ENCODE measurements around the gene ALS2CL. TPM values are rescaled to one million over a fixed set of nuclear protein-coding genes. Genes with fewer than 3 reads are reported as not detected.

Gene ALS2CL
- polyA plus RNA-seq, 2 of the 4 experiments (the other 2 are of a cell fraction) = 2.3 to 4.0 TPM

DNA sequence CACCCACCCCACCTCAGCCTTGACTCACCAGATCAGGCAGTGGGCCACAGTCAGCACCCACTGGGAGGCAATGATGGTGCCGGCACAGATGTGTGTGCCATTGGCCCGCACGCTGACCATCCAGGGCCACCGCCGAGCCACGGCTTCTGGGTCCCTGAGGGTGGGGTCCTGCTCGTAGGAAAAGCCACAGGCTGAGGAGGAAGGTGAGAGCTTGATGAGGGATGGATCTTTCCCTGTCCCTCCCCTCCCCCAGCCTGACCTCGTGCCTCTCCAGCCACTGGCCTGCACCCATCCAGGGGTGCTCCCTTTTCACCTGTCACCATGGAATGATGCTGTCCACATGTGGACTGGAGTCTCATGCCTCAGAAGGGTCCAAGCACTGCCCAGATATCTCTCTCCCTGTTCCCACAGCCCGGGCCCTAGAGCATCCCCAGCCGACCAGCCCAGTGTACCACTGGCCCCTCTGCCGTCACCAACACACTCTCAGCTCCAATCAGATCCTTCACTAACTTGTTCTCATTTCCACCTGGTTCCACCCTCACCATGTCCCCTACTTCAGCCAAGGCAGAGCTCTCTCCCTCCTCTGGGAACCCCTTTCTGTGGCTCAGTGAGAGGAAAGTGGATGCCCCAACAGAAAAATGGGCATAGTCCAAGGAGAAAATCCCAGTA is 22.2 kb upstream of the ALS2CL start:
- DNase-seq (ENCODE audit: low read depth in 1 of 2, low spot score in 1 of 2) (no peak), FAIRE-seq (no peak), ATAC-seq (no peak)
- no peak overlapping the region for H3K27ac ChIP-seq
- no peak overlapping the region for H3K4me2 ChIP-seq
- CTCF ChIA-PET = interaction anchor here (0.8 to 2.2 kb wide), 3 partner anchors 10 to 151 kb away, joined by 3 to 11 read pairs (median 4); no protein-coding TSS in a partner anchor
- no peaks in the 10 kb centered on the region for H3K9me3 ChIP-seq
- H3K4me1 ChIP-seq = no peaks in the 10 kb centered on the region; the same call in 2 of the 3 replicates
- 88% methylated on average over 11 of the region's 11 CpGs for WGBS (ENCODE audit: missing lambda C conversion rate)
- TF ChIP-seq JUNB (IDR thresholded peaks at IDR 0.05) = no peak
- no peak for TF ChIP-seq TP53 (CRISPR knock-in tag; IDR thresholded peaks at IDR 0.05)
- TF ChIP-seq, protein P1, sequence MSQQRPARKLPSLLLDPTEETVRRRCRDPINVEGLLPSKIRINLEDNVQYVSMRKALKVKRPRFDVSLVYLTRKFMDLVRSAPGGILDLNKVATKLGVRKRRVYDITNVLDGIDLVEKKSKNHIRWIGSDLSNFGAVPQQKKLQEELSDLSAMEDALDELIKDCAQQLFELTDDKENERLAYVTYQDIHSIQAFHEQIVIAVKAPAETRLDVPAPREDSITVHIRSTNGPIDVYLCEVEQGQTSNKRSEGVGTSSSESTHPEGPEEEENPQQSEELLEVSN (IDR thresholded peaks at IDR 0.05; ENCODE audit: borderline replicate concordance, low read depth) = no peak
- no peak for TF ChIP-seq MAFK (IDR thresholded peaks at IDR 0.05; ENCODE audit: partially characterized antibody)
- no peak for TF ChIP-seq FOXS1 (CRISPR knock-in tag; IDR thresholded peaks at IDR 0.05)
- no peak for TF ChIP-seq ZFP36 (IDR thresholded peaks at IDR 0.05; ENCODE audit: borderline replicate concordance, partially characterized antibody)
- no peak for TF ChIP-seq USF2 (IDR thresholded peaks at IDR 0.05)
- TF ChIP-seq PHF8 (IDR thresholded peaks at IDR 0.05; ENCODE audit: borderline replicate concordance, low read depth) = no peak
- TF ChIP-seq, protein P2, sequence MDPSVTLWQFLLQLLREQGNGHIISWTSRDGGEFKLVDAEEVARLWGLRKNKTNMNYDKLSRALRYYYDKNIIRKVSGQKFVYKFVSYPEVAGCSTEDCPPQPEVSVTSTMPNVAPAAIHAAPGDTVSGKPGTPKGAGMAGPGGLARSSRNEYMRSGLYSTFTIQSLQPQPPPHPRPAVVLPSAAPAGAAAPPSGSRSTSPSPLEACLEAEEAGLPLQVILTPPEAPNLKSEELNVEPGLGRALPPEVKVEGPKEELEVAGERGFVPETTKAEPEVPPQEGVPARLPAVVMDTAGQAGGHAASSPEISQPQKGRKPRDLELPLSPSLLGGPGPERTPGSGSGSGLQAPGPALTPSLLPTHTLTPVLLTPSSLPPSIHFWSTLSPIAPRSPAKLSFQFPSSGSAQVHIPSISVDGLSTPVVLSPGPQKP (IDR thresholded peaks at IDR 0.05; ENCODE audit: low read depth, low read length) = no peak
- TF ChIP-seq CBX8 (IDR thresholded peaks at IDR 0.05) = no peak
- TF ChIP-seq ZNF302 (CRISPR knock-in tag; IDR thresholded peaks at IDR 0.05) = no peak
- TF ChIP-seq CEBPB (IDR thresholded peaks at IDR 0.05) = no peak
- no peak for TF ChIP-seq ZSCAN20 (CRISPR knock-in tag; IDR thresholded peaks at IDR 0.05)
- TF ChIP-seq EHF (CRISPR knock-in tag; IDR thresholded peaks at IDR 0.05) = no peak
- TF ChIP-seq CBX2 (IDR thresholded peaks at IDR 0.05; ENCODE audit: borderline replicate concordance, low read depth) = no peak
- no peak for TF ChIP-seq CHD2 (IDR thresholded peaks at IDR 0.05; ENCODE audit: low read length, partially characterized antibody)
- no peak overlapping the region for H3K4me3 ChIP-seq
- POLR2A ChIA-PET = no interaction called here

GRCh38 chr3:46714728-46715506 is 21.4 kb upstream of the ALS2CL start:
- Histone ChIP-seq H3K27ac (no peak overlapping the region), H3K9me3 (no peaks in the 10 kb centered on the region), H3K4me3 (no peak overlapping the region), H3K4me2 (no peak overlapping the region), H3K4me1 (no peaks in the 10 kb centered on the region; the same call in 2 of the 3 replicates)
- ATAC-seq (no peak), FAIRE-seq (no peak), DNase-seq (ENCODE audit: low read depth in 1 of 2, low spot score in 1 of 2) (no peak)
- POLR2A ChIA-PET = no interaction called here
- TF ChIP-seq SREBF2 (IDR thresholded peaks at IDR 0.05) (no peak), RFX5 (IDR thresholded peaks at IDR 0.05) (no peak), CHD2 (IDR thresholded peaks at IDR 0.05; ENCODE audit: low read length, partially characterized antibody) (no peak), MAZ (IDR thresholded peaks at IDR 0.05; ENCODE audit: borderline replicate concordance, low read depth, low read length) (no peak), CHD4 (IDR thresholded peaks at IDR 0.05; ENCODE audit: borderline replicate concordance) (no peak), POLR2A (IDR thresholded peaks at IDR 0.05; ENCODE audit: low read length) (no peak), ZC3H11A (IDR thresholded peaks at IDR 0.05) (no peak), TP53 (CRISPR knock-in tag; IDR thresholded peaks at IDR 0.05) (no peak), RCOR1 (IDR thresholded peaks at IDR 0.05; ENCODE audit: low read depth, low read length) (no peak), HOXB5 (CRISPR knock-in tag; IDR thresholded peaks at IDR 0.05) (no peak), ZFP36 (IDR thresholded peaks at IDR 0.05; ENCODE audit: borderline replicate concordance, partially characterized antibody) (no peak), HOXA7 (CRISPR knock-in tag; IDR thresholded peaks at IDR 0.05) (no peak)
- TF ChIP-seq, protein P1 (IDR thresholded peaks at IDR 0.05; ENCODE audit: borderline replicate concordance, low read depth) = no peak
- CTCF ChIA-PET = interaction anchor here (1.2 to 2.2 kb wide), 2 partner anchors 9 to 12 kb away, joined by 4 to 11 read pairs; no protein-coding TSS in a partner anchor
- WGBS (ENCODE audit: missing lambda C conversion rate) = 78% methylated on average over 7 of the region's 10 CpGs
